Measurements from ENCODE around the gene PPP2R2C. TPM values are rescaled to one million over a fixed set of nuclear protein-coding genes. Genes with fewer than 3 reads are reported as not detected.

Gene PPP2R2C
- total RNA-seq, 3 donors from 2014 or later: 0.31 to 2.9 (median 0.41) TPM

DNA sequence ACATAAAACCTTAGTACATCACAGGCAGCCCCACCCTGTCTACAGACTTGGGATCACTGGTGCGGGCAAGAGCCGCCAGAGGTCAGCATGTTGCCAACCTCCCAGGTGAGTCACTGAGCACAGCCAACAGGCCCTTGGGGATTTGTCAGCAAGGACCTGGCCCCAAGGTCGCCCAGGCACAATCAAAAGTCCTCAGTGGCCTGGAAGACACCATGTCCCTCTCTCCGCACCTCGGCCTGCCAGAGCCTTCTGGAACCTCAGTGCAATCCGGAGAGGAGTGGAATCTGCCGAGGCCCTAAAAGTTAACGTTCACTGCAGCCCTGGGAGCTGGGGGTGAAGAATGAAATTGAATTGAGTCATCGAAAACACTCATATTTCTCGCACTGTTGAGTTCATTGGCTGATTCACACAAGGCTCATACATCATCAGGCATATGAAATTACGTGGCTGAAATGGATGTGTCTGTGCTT lies 128.4 kb downstream of the PPP2R2C start:
- H3K9me3 ChIP-seq: no peaks in the 10 kb centered on the region
- no peaks in the 10 kb centered on the region for H3K4me1 ChIP-seq (ENCODE audit: low read depth)
- DNase-seq (peak in 1 of 3 donors; percentile 33), ATAC-seq (peak; percentile 62)
- TF ChIP-seq, protein P1, sequence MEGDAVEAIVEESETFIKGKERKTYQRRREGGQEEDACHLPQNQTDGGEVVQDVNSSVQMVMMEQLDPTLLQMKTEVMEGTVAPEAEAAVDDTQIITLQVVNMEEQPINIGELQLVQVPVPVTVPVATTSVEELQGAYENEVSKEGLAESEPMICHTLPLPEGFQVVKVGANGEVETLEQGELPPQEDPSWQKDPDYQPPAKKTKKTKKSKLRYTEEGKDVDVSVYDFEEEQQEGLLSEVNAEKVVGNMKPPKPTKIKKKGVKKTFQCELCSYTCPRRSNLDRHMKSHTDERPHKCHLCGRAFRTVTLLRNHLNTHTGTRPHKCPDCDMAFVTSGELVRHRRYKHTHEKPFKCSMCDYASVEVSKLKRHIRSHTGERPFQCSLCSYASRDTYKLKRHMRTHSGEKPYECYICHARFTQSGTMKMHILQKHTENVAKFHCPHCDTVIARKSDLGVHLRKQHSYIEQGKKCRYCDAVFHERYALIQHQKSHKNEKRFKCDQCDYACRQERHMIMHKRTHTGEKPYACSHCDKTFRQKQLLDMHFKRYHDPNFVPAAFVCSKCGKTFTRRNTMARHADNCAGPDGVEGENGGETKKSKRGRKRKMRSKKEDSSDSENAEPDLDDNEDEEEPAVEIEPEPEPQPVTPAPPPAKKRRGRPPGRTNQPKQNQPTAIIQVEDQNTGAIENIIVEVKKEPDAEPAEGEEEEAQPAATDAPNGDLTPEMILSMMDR (IDR thresholded peaks at IDR 0.05): no peak
- no peak overlapping the region for H3K4me3 ChIP-seq
- intact Hi-C loops (cut with DNase I, micrococcal nuclease): no loop called here
- H3K36me3 ChIP-seq (ENCODE audit: low read depth): no peaks in the 10 kb centered on the region

DNA sequence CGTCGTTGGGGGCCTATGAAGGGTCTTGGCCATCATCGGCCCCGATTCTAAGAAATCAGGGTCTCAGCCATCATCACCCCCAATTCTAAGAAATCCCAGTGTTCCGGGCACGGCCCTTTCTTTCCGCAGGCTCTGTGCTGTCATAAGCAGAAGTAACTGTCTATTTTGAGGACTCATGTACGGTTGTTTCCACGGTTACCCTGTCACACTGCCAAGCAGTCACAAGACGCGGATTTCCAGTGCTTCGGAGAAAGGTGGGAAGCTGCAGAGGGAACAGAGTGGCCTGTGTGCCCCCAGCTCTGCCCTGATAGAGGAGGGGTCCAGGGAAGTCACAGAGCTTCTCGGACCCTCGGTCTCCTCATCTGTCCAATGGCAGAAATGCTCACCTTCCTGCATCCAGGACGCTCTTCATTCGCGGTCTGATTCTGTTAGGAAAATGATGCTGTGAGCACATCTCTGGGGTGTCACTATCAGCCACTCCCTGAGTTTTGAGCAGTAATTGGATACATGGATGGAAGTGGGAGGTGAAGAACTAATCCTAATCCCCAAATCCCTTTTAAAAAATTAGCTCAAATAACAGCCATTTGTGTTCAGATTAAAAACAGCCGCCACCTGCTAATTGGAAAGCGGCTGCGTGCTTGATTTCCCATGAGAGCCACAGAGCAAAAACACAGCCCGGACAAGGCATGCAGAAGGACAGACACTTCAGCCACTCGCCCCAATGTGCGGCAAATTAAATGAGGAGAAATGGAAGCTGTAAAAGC lies 129.7 kb downstream of the PPP2R2C start:
- H3K4me1 ChIP-seq (ENCODE audit: low read depth): no peaks in the 10 kb centered on the region
- peak in 2 of 3 donors; percentile 1 to 36 for DNase-seq
- H3K4me3 ChIP-seq: no peak overlapping the region
- TF ChIP-seq, protein P1 (IDR thresholded peaks at IDR 0.05): no peak
- intact Hi-C loops (cut with DNase I, micrococcal nuclease): no loop called here
- no peaks in the 10 kb centered on the region for H3K9me3 ChIP-seq
- H3K36me3 ChIP-seq (ENCODE audit: low read depth): no peaks in the 10 kb centered on the region
- no peak for ATAC-seq

DNA sequence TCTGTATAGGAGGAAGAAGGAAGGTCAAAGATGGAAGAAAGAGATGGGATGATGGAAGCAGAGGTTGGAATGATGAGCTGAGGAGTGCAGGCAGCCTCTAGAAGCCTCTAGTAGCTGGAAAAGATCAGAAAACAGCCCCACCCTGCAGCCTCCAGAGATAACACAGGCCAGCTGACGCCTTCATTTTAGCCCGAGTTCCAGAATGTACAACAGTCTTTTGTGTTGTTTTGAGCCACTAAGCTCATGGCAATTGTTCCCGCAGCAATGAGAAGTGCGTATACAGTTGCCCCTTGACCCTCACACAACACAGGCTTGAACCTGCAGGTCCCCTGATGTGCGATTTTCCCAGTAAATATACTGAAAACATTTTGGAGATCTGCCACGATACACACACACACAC lies 130.7 kb downstream of the PPP2R2C start:
- Histone ChIP-seq H3K4me1 (ENCODE audit: low read depth) (no peaks in the 10 kb centered on the region), H3K9me3 (no peaks in the 10 kb centered on the region), H3K4me3 (no peak overlapping the region), H3K36me3 (ENCODE audit: low read depth) (no peaks in the 10 kb centered on the region)
- intact Hi-C loops (cut with DNase I, micrococcal nuclease): no loop called here
- DNase-seq (no peak), ATAC-seq (no peak)
- TF ChIP-seq, protein P1 (IDR thresholded peaks at IDR 0.05): no peak

DNA sequence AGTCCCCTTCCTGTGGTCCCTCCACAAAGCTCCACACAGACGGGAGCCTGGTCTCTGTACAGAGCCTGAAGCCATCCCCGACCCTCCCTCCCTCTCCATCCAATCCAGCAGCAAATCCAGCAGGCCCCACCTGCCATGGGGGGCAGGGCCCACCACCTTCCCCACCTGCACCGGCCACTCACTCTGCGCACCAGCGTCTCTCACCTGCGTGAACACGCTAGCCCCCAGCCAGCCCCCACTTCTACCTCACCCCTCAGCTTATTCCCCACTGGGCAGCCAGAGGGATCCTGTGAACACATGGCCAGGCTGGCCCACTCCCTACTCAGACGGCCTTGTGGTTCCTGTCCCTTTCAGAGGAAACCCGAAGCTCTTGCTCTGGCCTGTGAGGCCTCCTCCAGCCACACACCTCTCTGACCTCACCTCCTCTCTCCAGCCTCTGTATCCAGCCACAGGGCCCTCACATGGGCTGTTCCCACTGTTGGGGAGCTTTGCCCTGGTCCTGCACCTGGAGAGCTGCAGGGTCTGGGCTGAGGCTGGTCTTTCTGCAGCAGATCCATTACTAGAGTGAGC lies 131.9 kb downstream of the PPP2R2C start:
- Histone ChIP-seq H3K4me1 (ENCODE audit: low read depth) (no peaks in the 10 kb centered on the region), H3K36me3 (ENCODE audit: low read depth) (no peaks in the 10 kb centered on the region), H3K4me3 (no peak overlapping the region), H3K9me3 (no peaks in the 10 kb centered on the region)
- DNase-seq (no peak), ATAC-seq (no peak)
- TF ChIP-seq, protein P1 (IDR thresholded peaks at IDR 0.05): no peak
- intact Hi-C loops (cut with DNase I, micrococcal nuclease): no loop called here

DNA sequence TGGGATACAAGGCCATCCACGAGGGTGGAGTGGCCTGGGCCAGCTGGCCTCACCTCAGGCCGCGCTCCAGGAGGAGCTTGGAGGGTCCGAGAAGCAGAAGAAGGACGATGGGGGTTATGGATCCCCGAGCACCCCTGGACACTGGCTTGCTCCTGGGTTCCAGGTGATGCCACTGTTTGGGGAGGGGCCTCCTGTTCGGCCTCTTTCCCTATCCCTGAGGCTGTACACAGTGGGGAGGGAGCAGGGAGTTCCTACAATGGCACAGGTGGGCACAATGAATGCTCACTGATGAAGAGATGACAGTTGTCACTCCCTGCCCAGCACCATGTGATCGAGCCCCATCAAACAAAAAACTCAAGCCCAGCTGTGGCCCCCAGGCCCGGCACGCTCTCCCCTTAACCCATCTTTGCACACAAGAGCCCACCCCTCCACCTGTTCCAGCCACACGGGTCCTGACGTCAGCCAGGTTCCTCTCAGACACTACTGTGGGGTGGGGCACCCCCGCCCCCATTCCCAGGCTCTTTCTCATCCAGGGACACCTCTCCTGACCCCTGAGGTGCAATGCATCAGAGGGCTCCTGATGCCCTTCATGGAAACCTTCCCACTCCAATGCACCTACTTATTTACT lies 132.5 kb downstream of the PPP2R2C start:
- intact Hi-C loops (cut with DNase I, micrococcal nuclease): no loop called here
- DNase-seq: peak in 1 of 3 donors; percentile 6
- H3K4me3 ChIP-seq: no peak overlapping the region
- TF ChIP-seq, protein P1 (IDR thresholded peaks at IDR 0.05): no peak
- H3K36me3 ChIP-seq (ENCODE audit: low read depth): no peaks in the 10 kb centered on the region
- no peaks in the 10 kb centered on the region for H3K9me3 ChIP-seq
- no peaks in the 10 kb centered on the region for H3K4me1 ChIP-seq (ENCODE audit: low read depth)
- ATAC-seq: no peak
